H1 (cell line): Measurements from ENCODE around the gene SLC12A8. TPM values are rescaled to one million over a fixed set of nuclear protein-coding genes. Genes with fewer than 3 reads are reported as not detected.

Source experiments
- EZH2 ChIP-seq: fragments of 200-600 bp; sonication (generic); IDR thresholded peaks from 2 replicates; pipeline ENCODE4 v1.7.1; 2012; ENCODE audit warnings: low read depth, mild to moderate bottlenecking, moderate library complexity, low read length, inconsistent platforms; ENCODE audit not compliant: severe bottlenecking
- MAFK ChIP-seq: IDR thresholded peaks from 2 replicates; pipeline ENCODE4 v1.6.1; 2012; ENCODE audit warnings: low read depth, mild to moderate bottlenecking, improper control_type of control experiment, low read length
- POLR2A ChIP-seq, 2 experiments: IDR thresholded peaks; 1 replicate in 1 of 2; 2 replicates in 1 of 2; pipeline ENCODE4 v1.6.1; 2011; ENCODE audit warnings: low read depth in 2 of 2, low read length in 2 of 2, mild to moderate bottlenecking in 2 of 2; ENCODE audit errors: control extremely low read depth in 1 of 2
- POLR2AphosphoS5 ChIP-seq: IDR thresholded peaks from 2 replicates; pipeline ENCODE4 v1.6.1; 2011; ENCODE audit warnings: low read depth, low read length
- SP1 ChIP-seq: IDR thresholded peaks from 2 replicates; pipeline ENCODE4 v1.6.1; 2011; ENCODE audit warnings: low read depth, low read length
- polyA plus RNA-seq, 7 experiments: library from polyadenylated mRNA; depleted of rRNA in 3 of 7; stranded (reverse) in 5 of 7; unstranded in 2 of 7; fragments of >200 nt in 5 of 7; fragments of 200-250 nt in 2 of 7; gene quantifications; 1 replicate in 5 of 7; 2 replicates in 1 of 7; 4 replicates in 1 of 7; pipeline versions ENCODE4 v1.2.1 to v1.2.3, GENCODE V29; 2011 to 2013; ENCODE audit warnings: missing spikeins in 2 of 7, mixed read lengths in 2 of 7
- total RNA-seq: library from RNA; stranded (reverse); fragmentation: NEBNext Ultra II Directional; extraction: Animal tissue kit (Norgen Biotek cat#: 25700); gene quantifications from 2 replicates; pipeline ENCODE4 v1.2.1, GENCODE V29; 2021
- TF ChIP-seq, protein P1 (sequence below): fragments of 300-600 bp; sonication (generic); IDR thresholded peaks from 2 replicates; pipeline ENCODE4 v1.7.1; 2012; ENCODE audit warnings: low read length, moderate library complexity, mild to moderate bottlenecking, inconsistent platforms; ENCODE audit not compliant: insufficient replicate concordance

SLC12A8 gene
- total and polyA plus RNA-seq, 2 of the 8 experiments (the other 6 are each of a cell fraction or from before 2014, with no cell fraction given) = 13.7 to 14.4 TPM

DNA sequence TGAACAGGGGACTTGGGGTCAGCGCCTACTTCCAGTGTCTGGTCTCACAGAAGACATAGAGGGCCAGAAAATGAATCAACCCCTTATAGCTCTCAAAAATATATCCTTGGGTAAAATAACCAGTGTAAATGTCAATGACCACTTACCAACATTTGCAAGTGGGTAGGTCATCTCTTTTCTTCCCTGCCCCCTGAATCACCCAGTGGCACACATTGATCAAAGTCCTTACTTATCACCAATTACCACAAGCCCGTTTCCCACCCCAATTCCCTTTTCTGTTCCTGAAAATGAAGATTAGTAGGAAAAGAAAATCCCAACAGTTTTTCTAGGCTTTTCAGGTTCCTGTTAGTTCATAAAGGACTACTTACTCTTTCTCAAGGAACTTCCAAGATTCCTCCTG is 86.2 kb downstream of the SLC12A8 start (continued):
- TF ChIP-seq, protein P1, sequence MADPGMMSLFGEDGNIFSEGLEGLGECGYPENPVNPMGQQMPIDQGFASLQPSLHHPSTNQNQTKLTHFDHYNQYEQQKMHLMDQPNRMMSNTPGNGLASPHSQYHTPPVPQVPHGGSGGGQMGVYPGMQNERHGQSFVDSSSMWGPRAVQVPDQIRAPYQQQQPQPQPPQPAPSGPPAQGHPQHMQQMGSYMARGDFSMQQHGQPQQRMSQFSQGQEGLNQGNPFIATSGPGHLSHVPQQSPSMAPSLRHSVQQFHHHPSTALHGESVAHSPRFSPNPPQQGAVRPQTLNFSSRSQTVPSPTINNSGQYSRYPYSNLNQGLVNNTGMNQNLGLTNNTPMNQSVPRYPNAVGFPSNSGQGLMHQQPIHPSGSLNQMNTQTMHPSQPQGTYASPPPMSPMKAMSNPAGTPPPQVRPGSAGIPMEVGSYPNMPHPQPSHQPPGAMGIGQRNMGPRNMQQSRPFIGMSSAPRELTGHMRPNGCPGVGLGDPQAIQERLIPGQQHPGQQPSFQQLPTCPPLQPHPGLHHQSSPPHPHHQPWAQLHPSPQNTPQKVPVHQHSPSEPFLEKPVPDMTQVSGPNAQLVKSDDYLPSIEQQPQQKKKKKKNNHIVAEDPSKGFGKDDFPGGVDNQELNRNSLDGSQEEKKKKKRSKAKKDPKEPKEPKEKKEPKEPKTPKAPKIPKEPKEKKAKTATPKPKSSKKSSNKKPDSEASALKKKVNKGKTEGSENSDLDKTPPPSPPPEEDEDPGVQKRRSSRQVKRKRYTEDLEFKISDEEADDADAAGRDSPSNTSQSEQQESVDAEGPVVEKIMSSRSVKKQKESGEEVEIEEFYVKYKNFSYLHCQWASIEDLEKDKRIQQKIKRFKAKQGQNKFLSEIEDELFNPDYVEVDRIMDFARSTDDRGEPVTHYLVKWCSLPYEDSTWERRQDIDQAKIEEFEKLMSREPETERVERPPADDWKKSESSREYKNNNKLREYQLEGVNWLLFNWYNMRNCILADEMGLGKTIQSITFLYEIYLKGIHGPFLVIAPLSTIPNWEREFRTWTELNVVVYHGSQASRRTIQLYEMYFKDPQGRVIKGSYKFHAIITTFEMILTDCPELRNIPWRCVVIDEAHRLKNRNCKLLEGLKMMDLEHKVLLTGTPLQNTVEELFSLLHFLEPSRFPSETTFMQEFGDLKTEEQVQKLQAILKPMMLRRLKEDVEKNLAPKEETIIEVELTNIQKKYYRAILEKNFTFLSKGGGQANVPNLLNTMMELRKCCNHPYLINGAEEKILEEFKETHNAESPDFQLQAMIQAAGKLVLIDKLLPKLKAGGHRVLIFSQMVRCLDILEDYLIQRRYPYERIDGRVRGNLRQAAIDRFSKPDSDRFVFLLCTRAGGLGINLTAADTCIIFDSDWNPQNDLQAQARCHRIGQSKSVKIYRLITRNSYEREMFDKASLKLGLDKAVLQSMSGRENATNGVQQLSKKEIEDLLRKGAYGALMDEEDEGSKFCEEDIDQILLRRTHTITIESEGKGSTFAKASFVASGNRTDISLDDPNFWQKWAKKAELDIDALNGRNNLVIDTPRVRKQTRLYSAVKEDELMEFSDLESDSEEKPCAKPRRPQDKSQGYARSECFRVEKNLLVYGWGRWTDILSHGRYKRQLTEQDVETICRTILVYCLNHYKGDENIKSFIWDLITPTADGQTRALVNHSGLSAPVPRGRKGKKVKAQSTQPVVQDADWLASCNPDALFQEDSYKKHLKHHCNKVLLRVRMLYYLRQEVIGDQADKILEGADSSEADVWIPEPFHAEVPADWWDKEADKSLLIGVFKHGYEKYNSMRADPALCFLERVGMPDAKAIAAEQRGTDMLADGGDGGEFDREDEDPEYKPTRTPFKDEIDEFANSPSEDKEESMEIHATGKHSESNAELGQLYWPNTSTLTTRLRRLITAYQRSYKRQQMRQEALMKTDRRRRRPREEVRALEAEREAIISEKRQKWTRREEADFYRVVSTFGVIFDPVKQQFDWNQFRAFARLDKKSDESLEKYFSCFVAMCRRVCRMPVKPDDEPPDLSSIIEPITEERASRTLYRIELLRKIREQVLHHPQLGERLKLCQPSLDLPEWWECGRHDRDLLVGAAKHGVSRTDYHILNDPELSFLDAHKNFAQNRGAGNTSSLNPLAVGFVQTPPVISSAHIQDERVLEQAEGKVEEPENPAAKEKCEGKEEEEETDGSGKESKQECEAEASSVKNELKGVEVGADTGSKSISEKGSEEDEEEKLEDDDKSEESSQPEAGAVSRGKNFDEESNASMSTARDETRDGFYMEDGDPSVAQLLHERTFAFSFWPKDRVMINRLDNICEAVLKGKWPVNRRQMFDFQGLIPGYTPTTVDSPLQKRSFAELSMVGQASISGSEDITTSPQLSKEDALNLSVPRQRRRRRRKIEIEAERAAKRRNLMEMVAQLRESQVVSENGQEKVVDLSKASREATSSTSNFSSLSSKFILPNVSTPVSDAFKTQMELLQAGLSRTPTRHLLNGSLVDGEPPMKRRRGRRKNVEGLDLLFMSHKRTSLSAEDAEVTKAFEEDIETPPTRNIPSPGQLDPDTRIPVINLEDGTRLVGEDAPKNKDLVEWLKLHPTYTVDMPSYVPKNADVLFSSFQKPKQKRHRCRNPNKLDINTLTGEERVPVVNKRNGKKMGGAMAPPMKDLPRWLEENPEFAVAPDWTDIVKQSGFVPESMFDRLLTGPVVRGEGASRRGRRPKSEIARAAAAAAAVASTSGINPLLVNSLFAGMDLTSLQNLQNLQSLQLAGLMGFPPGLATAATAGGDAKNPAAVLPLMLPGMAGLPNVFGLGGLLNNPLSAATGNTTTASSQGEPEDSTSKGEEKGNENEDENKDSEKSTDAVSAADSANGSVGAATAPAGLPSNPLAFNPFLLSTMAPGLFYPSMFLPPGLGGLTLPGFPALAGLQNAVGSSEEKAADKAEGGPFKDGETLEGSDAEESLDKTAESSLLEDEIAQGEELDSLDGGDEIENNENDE = no peak
- TF ChIP-seq MAFK = no peak
- TF ChIP-seq SP1 = no peak
- TF ChIP-seq POLR2AphosphoS5 = no peak
- no peak for TF ChIP-seq POLR2A (IDR thresholded peaks at IDR 0.05; ENCODE audit: control extremely low read depth in 1 of 2, low read depth in 2 of 2, low read length in 2 of 2)
- no peak for TF ChIP-seq EZH2
